Endothelial cell of umbilical vein (primary cell): Measurements from ENCODE around the gene CACNA1C. TPM values are rescaled to one million over a fixed set of nuclear protein-coding genes. Genes with fewer than 3 reads are reported as not detected.

Source experiments
- BruUV-seq: library from RNA; stranded (reverse); fragments of 400-500 nt; replicated peaks from 2 replicates; lab custom pipeline; 2021; lab: Mats Ljungman, UMichigan
- CTCF ChIA-PET: fragments of 300-600, 350-600 bp; sonication (Branson Sonifier 250); formaldehyde crosslinking; loops from one replicate; lab custom pipeline; 2021; ENCODE audit warnings: antibody characterized with exemption, inconsistent platforms; lab: Charles Lee
- POLR2A ChIA-PET: fragments of 300-600, 350-600 bp; sonication (Branson Sonifier 250); formaldehyde crosslinking; loops from one replicate; lab custom pipeline; 2021; ENCODE audit warnings: antibody characterized with exemption, inconsistent platforms; lab: Charles Lee
- DNase-seq: peaks from one replicate; pipeline ENCODE4 v3.0.0-alpha.2; 2011; ENCODE audit warnings: low read depth, low spot score
- FAIRE-seq: peaks from 2 replicates; lab custom pipeline; 2011; peaks lifted over from hg19 to GRCh38; lab: Jason Lieb, UNC
- H2AFZ ChIP-seq: 2 replicates; pipeline ENCODE4 v1.6.0; 2012; ENCODE audit warnings: low read depth, low read length, control low read depth, inconsistent platforms
- H3K27ac ChIP-seq: 2 replicates; pipeline ENCODE4 v1.5.1; 2011; ENCODE audit warnings: low read depth, mild to moderate bottlenecking, control low read depth, low read length, moderate library complexity; ENCODE audit not compliant: insufficient read depth
- H3K27me3 ChIP-seq, 2 experiments: 2 replicates each; pipeline versions ENCODE4 v1.6.0 to v1.6.1; 2011; ENCODE audit warnings: low read length in 2 of 2, mixed read lengths in 1 of 2; ENCODE audit not compliant: control insufficient read depth in 2 of 2, insufficient read depth in 2 of 2
- H3K36me3 ChIP-seq, 2 experiments: 2 replicates in 1 of 2; 3 replicates in 1 of 2; pipeline ENCODE4 v1.5.1; 2011; ENCODE audit warnings: low read length in 2 of 2, mild to moderate bottlenecking in 1 of 2, moderate library complexity in 1 of 2; ENCODE audit not compliant: control insufficient read depth in 2 of 2, insufficient read depth in 2 of 2; ENCODE audit errors: extremely low read depth in 1 of 2
- H3K4me1 ChIP-seq: 3 replicates; pipeline ENCODE4 v1.5.1; 2011; ENCODE audit warnings: mild to moderate bottlenecking, low read length; ENCODE audit not compliant: control insufficient read depth, insufficient read depth; ENCODE audit errors: extremely low read depth
- H3K4me2 ChIP-seq: 2 replicates; pipeline ENCODE4 v1.6.1; 2011; ENCODE audit warnings: low read length, control low read depth, mixed read lengths; ENCODE audit not compliant: insufficient read depth
- H3K4me3 ChIP-seq, 3 experiments: fragments of 200-600 bp in 1 of 3; sonication (generic), shearing (Covaris generic) in 1 of 3; replicated peaks in 1 of 3; 2 replicates each; pipeline ENCODE4 v1.5.1; 2011 to 2016; ENCODE audit warnings: control low read depth in 3 of 3, low read length in 3 of 3, mild to moderate bottlenecking in 2 of 3, inconsistent platforms in 1 of 3, low read depth in 1 of 3, moderate library complexity in 1 of 3; ENCODE audit not compliant: insufficient read depth in 1 of 3
- H3K79me2 ChIP-seq: 2 replicates; pipeline ENCODE4 v1.6.0; 2012; ENCODE audit warnings: low read length, inconsistent platforms; ENCODE audit not compliant: control insufficient read depth, insufficient read depth
- H3K9ac ChIP-seq: replicated peaks from 2 replicates; pipeline ENCODE3; 2011; ENCODE audit warnings: low read length, control low read depth; ENCODE audit not compliant: insufficient read depth; ENCODE audit errors: extremely low read depth
- H3K9me1 ChIP-seq: replicated peaks from 3 replicates; pipeline ENCODE4 v1.6.0; 2011; ENCODE audit warnings: mild to moderate bottlenecking, low read length; ENCODE audit not compliant: control insufficient read depth, insufficient read depth; ENCODE audit errors: extremely low read depth
- H3K9me3 ChIP-seq: replicated peaks from 2 replicates; pipeline ENCODE4 v1.5.1; 2012; ENCODE audit warnings: low read length, inconsistent platforms; ENCODE audit not compliant: control insufficient read depth, insufficient read depth
- H4K20me1 ChIP-seq: replicated peaks from 2 replicates; pipeline ENCODE3; 2011; ENCODE audit warnings: mild to moderate bottlenecking, low read length; ENCODE audit not compliant: control insufficient read depth, insufficient read depth; ENCODE audit errors: extremely low read depth
- CTCF ChIP-seq, 2 donors: IDR thresholded peaks; 1 replicate in 1 of 2; 2 replicates in 1 of 2; pipeline ENCODE4 v1.5.1; 2011; ENCODE audit warnings: low read length in 2 of 2, mild to moderate bottlenecking in 2 of 2, moderate library complexity in 2 of 2, control low read depth in 1 of 2, inconsistent platforms in 1 of 2, low read depth in 1 of 2; ENCODE audit not compliant: insufficient read depth in 1 of 2; ENCODE audit errors: extremely low read depth in 1 of 2
- EZH2 ChIP-seq: IDR thresholded peaks from 2 replicates; pipeline ENCODE4 v1.6.1; 2012; ENCODE audit warnings: borderline replicate concordance, low read depth, mild to moderate bottlenecking, moderate library complexity, low read length, inconsistent platforms; ENCODE audit not compliant: severe bottlenecking
- FOS ChIP-seq: IDR thresholded peaks from 2 replicates; pipeline ENCODE4 v1.6.1; 2011; ENCODE audit warnings: mild to moderate bottlenecking, low read length, moderate library complexity, borderline replicate concordance; ENCODE audit not compliant: insufficient read depth
- GATA2 ChIP-seq: IDR thresholded peaks from 2 replicates; pipeline ENCODE4 v1.7.0; 2011; ENCODE audit warnings: low read depth, mild to moderate bottlenecking, moderate library complexity, mixed read lengths, low read length; ENCODE audit not compliant: insufficient read length, insufficient read depth
- JUN ChIP-seq: IDR thresholded peaks from 2 replicates; pipeline ENCODE4 v1.6.1; 2011; ENCODE audit warnings: borderline replicate concordance, low read depth; ENCODE audit not compliant: insufficient read length, insufficient read depth
- MAX ChIP-seq: IDR thresholded peaks from 2 replicates; pipeline ENCODE4 v1.6.1; 2011; ENCODE audit not compliant: insufficient read depth, insufficient read length
- MYC ChIP-seq: IDR thresholded peaks from one replicate; pipeline ENCODE4 v1.6.1; 2011; ENCODE audit warnings: mild to moderate bottlenecking, low read depth, low read length
- POLR2A ChIP-seq: IDR thresholded peaks from 2 replicates; pipeline ENCODE4 v1.6.1; 2012; ENCODE audit warnings: low read depth, mild to moderate bottlenecking, control low read depth, low read length
- POLR2AphosphoS5 ChIP-seq: IDR thresholded peaks from 2 replicates; pipeline ENCODE4 v1.6.1; 2012; ENCODE audit warnings: low read depth, mild to moderate bottlenecking, control low read depth, low read length, moderate library complexity; ENCODE audit not compliant: insufficient read depth
- dilution Hi-C: fragments of 300-500 bp; cut with MboI; formaldehyde crosslinking; loops from one replicate; pipeline ENCODE4 v1.15.0; 2019; ENCODE audit warnings: low sequenced_read_pairs; ENCODE audit not compliant: extremely low pct_ligation_motif_present
- intact Hi-C: fragments of 100-400 bp; cut with micrococcal nuclease; formaldehyde crosslinking; loops from one replicate; pipeline ENCODE4 v1.10.0; 2022
- polyA plus RNA-seq, 4 experiments: library from polyadenylated mRNA; depleted of rRNA in 3 of 4; stranded (reverse) in 3 of 4; unstranded in 1 of 4; fragments of >200 nt; gene quantifications; 2 replicates each; pipeline versions ENCODE4 v1.2.1 to v1.2.3, GENCODE V29; 2011 to 2012; ENCODE audit warnings: missing spikeins in 1 of 4
- total RNA-seq: library from RNA; stranded (reverse); gene quantifications from 2 replicates; pipeline ENCODE4 v1.2.3, GENCODE V29; 2021

Gene CACNA1C
- total and polyA plus RNA-seq, 2 donors (not counting 3 experiments of a cell fraction or from before 2014, with no cell fraction given) = not detected

- Histone ChIP-seq H3K9me3 (no peaks in the 10 kb centered on the region), H3K4me3 (no peak overlapping the region), H3K27ac (no peak overlapping the region), H3K4me1 (no peaks in the 10 kb centered on the region), H3K79me2 (no peaks in the 10 kb centered on the region), H3K4me2 (no peak overlapping the region), H3K27me3 (no peaks in the 10 kb centered on the region), H3K9me1 (no peaks in the 10 kb centered on the region), H3K36me3 (no peaks in the 10 kb centered on the region), H2AFZ (no peak overlapping the region), H4K20me1 (no peaks in the 10 kb centered on the region), H3K9ac (no peak overlapping the region)
- DNase-seq (no peak), FAIRE-seq (no peak)
- intact Hi-C loops (no loop called here), dilution Hi-C loops (no loop called here)
- ChIA-PET CTCF (interaction anchor here (2.4 kb wide), 1 partner anchor 49 kb away, joined by 6 read pairs; no protein-coding TSS in a partner anchor), POLR2A (no interaction called here)
- TF ChIP-seq FOS = no peak
- TF ChIP-seq POLR2AphosphoS5 = no peak
- TF ChIP-seq EZH2 = no peak
- no peak for TF ChIP-seq JUN
- TF ChIP-seq GATA2 = no peak
- no peak for TF ChIP-seq MYC
- BruUV-seq = no TSS peak
Observed at GRCh38 chr12:2735432-2735831, 682.6 kb downstream of the CACNA1C start.

GRCh38 chr12:2737656-2738241 lies 685.0 kb downstream of the CACNA1C start:
- Histone ChIP-seq H3K27me3 (no peaks in the 10 kb centered on the region), H2AFZ (no peak overlapping the region), H3K9ac (no peak overlapping the region), H3K9me3 (no peaks in the 10 kb centered on the region), H3K4me1 (no peaks in the 10 kb centered on the region), H3K79me2 (no peaks in the 10 kb centered on the region), H3K36me3 (no peaks in the 10 kb centered on the region), H3K4me2 (no peak overlapping the region), H3K27ac (no peak overlapping the region), H4K20me1 (no peaks in the 10 kb centered on the region), H3K4me3 (no peak overlapping the region), H3K9me1 (no peaks in the 10 kb centered on the region)
- FAIRE-seq = no peak
- CTCF ChIA-PET = interaction anchor here (0.8 kb wide), 1 partner anchor 47 kb away, joined by 3 read pairs; no protein-coding TSS in a partner anchor
- POLR2A ChIA-PET = no interaction called here
- no TSS peak for BruUV-seq
- no peak for TF ChIP-seq CTCF (IDR thresholded peaks at IDR 0.05; ENCODE audit: extremely low read depth in 1 of 2, insufficient read depth in 1 of 2, low read depth in 1 of 2, low read length in 2 of 2)
- no peak for TF ChIP-seq MAX
- no peak for TF ChIP-seq JUN
- TF ChIP-seq EZH2 = no peak
- TF ChIP-seq POLR2A = no peak
- TF ChIP-seq MYC = no peak
- dilution Hi-C loops (no loop called here), intact Hi-C loops (no loop called here)
- DNase-seq = no peak
